ENCODE results near the gene TMEM214. TPM values are rescaled to one million over a fixed set of nuclear protein-coding genes. Genes with fewer than 3 reads are reported as not detected.

TMEM214 gene
- total RNA-seq, 2 donors from 2014 or later, result 42.4 to 47.3 TPM

- Mint-ChIP-seq H3K4me3 (peak overlapping the region; percentile 86), H3K27me3 (peaks cover 5% of the 10 kb centered on the region), H3K27ac (peak overlapping the region; percentile 98), H3K36me3 (ENCODE audit: low read depth) (peaks cover 3% of the 10 kb centered on the region), H3K4me1 (peaks cover 32% of the 10 kb centered on the region)
- no peak for ATAC-seq
- H3K9me3 ChIP-seq (ENCODE audit: control insufficient read depth, low read length, poor library complexity, severe bottlenecking), result no peaks in the 10 kb centered on the region
- DNase-seq, result peak in 1 of 3 donors; percentile 27
Measured at GRCh38 chr2:27051902-27052645, 19.3 kb downstream of the TMEM214 start.

GRCh38 chr2:27053321-27053720 lies 20.6 kb downstream of the TMEM214 start:
- DNase-seq (no peak), ATAC-seq (no peak)
- peaks cover 5% of the 10 kb centered on the region for H3K27me3 Mint-ChIP-seq
- H3K4me1 Mint-ChIP-seq, result peaks cover 30% of the 10 kb centered on the region
- peak overlapping the region; percentile 79 for H3K27ac Mint-ChIP-seq
- no peak overlapping the region for H3K4me3 Mint-ChIP-seq
- H3K36me3 Mint-ChIP-seq (ENCODE audit: low read depth), result peaks cover 3% of the 10 kb centered on the region
- no peaks in the 10 kb centered on the region for H3K9me3 ChIP-seq (ENCODE audit: control insufficient read depth, low read length, poor library complexity, severe bottlenecking)

- no peak for ATAC-seq
- H3K9me3 ChIP-seq (ENCODE audit: control insufficient read depth, low read length, poor library complexity, severe bottlenecking), result no peaks in the 10 kb centered on the region
- peaks cover 3% of the 10 kb centered on the region for H3K36me3 Mint-ChIP-seq (ENCODE audit: low read depth)
- peaks cover 30% of the 10 kb centered on the region for H3K4me1 Mint-ChIP-seq
- peak overlapping the region; percentile 41 for H3K4me3 Mint-ChIP-seq
- DNase-seq, result no peak
- H3K27me3 Mint-ChIP-seq, result peaks cover 5% of the 10 kb centered on the region
- peak overlapping the region; percentile 79 for H3K27ac Mint-ChIP-seq
Measured at GRCh38 chr2:27053776-27054175, 21.0 kb downstream of the TMEM214 start.

GRCh38 chr2:27054721-27055120 lies 22.0 kb downstream of the TMEM214 start:
- DNase-seq, result no peak
- peaks cover 26% of the 10 kb centered on the region for H3K4me1 Mint-ChIP-seq
- no peak overlapping the region for H3K4me3 Mint-ChIP-seq
- peaks cover 5% of the 10 kb centered on the region for H3K27me3 Mint-ChIP-seq
- H3K9me3 ChIP-seq (ENCODE audit: control insufficient read depth, low read length, poor library complexity, severe bottlenecking), result no peaks in the 10 kb centered on the region
- no peak overlapping the region for H3K27ac Mint-ChIP-seq
- ATAC-seq, result no peak
- H3K36me3 Mint-ChIP-seq (ENCODE audit: low read depth), result peaks cover 3% of the 10 kb centered on the region

GRCh38 chr2:27057184-27057583 lies 24.4 kb downstream of the TMEM214 start:
- Mint-ChIP-seq H3K27me3 (no peaks in the 10 kb centered on the region), H3K4me1 (peaks cover 12% of the 10 kb centered on the region), H3K27ac (no peak overlapping the region), H3K36me3 (ENCODE audit: low read depth) (peaks cover 2% of the 10 kb centered on the region), H3K4me3 (no peak overlapping the region)
- H3K9me3 ChIP-seq (ENCODE audit: control insufficient read depth, low read length, poor library complexity, severe bottlenecking), result no peaks in the 10 kb centered on the region
- no peak for ATAC-seq
- DNase-seq, result no peak

- Mint-ChIP-seq H3K36me3 (ENCODE audit: low read depth) (peaks cover 2% of the 10 kb centered on the region), H3K4me3 (no peak overlapping the region), H3K4me1 (peaks cover 14% of the 10 kb centered on the region), H3K27me3 (no peaks in the 10 kb centered on the region), H3K27ac (no peak overlapping the region)
- DNase-seq (no peak), ATAC-seq (no peak)
- H3K9me3 ChIP-seq (ENCODE audit: control insufficient read depth, low read length, poor library complexity, severe bottlenecking), result no peaks in the 10 kb centered on the region
Measured at GRCh38 chr2:27058210-27058609, 25.4 kb downstream of the TMEM214 start.

GRCh38 chr2:27059141-27059820 lies 26.5 kb downstream of the TMEM214 start:
- no peak for ATAC-seq
- no peaks in the 10 kb centered on the region for H3K9me3 ChIP-seq (ENCODE audit: control insufficient read depth, low read length, poor library complexity, severe bottlenecking)
- no peak for DNase-seq
- Mint-ChIP-seq H3K4me1 (peaks cover 9% of the 10 kb centered on the region), H3K36me3 (ENCODE audit: low read depth) (no peaks in the 10 kb centered on the region), H3K27ac (no peak overlapping the region), H3K4me3 (no peak overlapping the region), H3K27me3 (no peaks in the 10 kb centered on the region)

GRCh38 chr2:27060323-27060722 lies 27.6 kb downstream of the TMEM214 start:
- H3K9me3 ChIP-seq (ENCODE audit: control insufficient read depth, low read length, poor library complexity, severe bottlenecking), result no peaks in the 10 kb centered on the region
- H3K36me3 Mint-ChIP-seq (ENCODE audit: low read depth), result no peaks in the 10 kb centered on the region
- ATAC-seq, result no peak
- DNase-seq, result no peak
- H3K27ac Mint-ChIP-seq, result no peak overlapping the region
- H3K4me1 Mint-ChIP-seq, result peaks cover 5% of the 10 kb centered on the region
- H3K4me3 Mint-ChIP-seq, result no peak overlapping the region
- no peaks in the 10 kb centered on the region for H3K27me3 Mint-ChIP-seq

- ATAC-seq, result no peak
- H3K27me3 Mint-ChIP-seq, result no peaks in the 10 kb centered on the region
- peaks cover 5% of the 10 kb centered on the region for H3K36me3 Mint-ChIP-seq (ENCODE audit: low read depth)
- H3K9me3 ChIP-seq (ENCODE audit: control insufficient read depth, low read length, poor library complexity, severe bottlenecking), result no peaks in the 10 kb centered on the region
- H3K27ac Mint-ChIP-seq, result no peak overlapping the region
- no peak overlapping the region for H3K4me3 Mint-ChIP-seq
- no peak for DNase-seq
- H3K4me1 Mint-ChIP-seq, result peaks cover 27% of the 10 kb centered on the region
Measured at GRCh38 chr2:27065128-27065527, 32.4 kb downstream of the TMEM214 start.

- Mint-ChIP-seq H3K27ac (no peak overlapping the region), H3K36me3 (ENCODE audit: low read depth) (peaks cover 5% of the 10 kb centered on the region), H3K27me3 (no peaks in the 10 kb centered on the region)
Measured at GRCh38 chr2:27067385-27067784, 34.6 kb downstream of the TMEM214 start.

GRCh38 chr2:27069436-27069835 lies 36.7 kb downstream of the TMEM214 start:
- H3K9me3 ChIP-seq (ENCODE audit: control insufficient read depth, low read length, poor library complexity, severe bottlenecking), result no peaks in the 10 kb centered on the region
- DNase-seq (no peak), ATAC-seq (no peak)
- Mint-ChIP-seq H3K36me3 (ENCODE audit: low read depth) (peaks cover 5% of the 10 kb centered on the region), H3K4me3 (peak overlapping the region; percentile 58), H3K4me1 (peaks cover 34% of the 10 kb centered on the region), H3K27ac (peak overlapping the region; percentile 96), H3K27me3 (no peaks in the 10 kb centered on the region)

More at GRCh38 chr2:27067385-27067784, 34.6 kb downstream of the TMEM214 start:
- no peaks in the 10 kb centered on the region for H3K9me3 ChIP-seq (ENCODE audit: control insufficient read depth, low read length, poor library complexity, severe bottlenecking)
- DNase-seq (no peak), ATAC-seq (no peak)
- Mint-ChIP-seq H3K4me1 (peaks cover 34% of the 10 kb centered on the region), H3K4me3 (no peak overlapping the region)

- ATAC-seq (no peak), DNase-seq (no peak)
- H3K9me3 ChIP-seq (ENCODE audit: control insufficient read depth, low read length, poor library complexity, severe bottlenecking), result no peaks in the 10 kb centered on the region
- Mint-ChIP-seq H3K27me3 (no peaks in the 10 kb centered on the region), H3K36me3 (ENCODE audit: low read depth) (peaks cover 5% of the 10 kb centered on the region), H3K4me1 (peaks cover 41% of the 10 kb centered on the region), H3K4me3 (peak overlapping the region; percentile 63), H3K27ac (peak overlapping the region; percentile 96)
Measured at GRCh38 chr2:27069961-27070618, 37.3 kb downstream of the TMEM214 start.

GRCh38 chr2:27070653-27071276 lies 38.0 kb downstream of the TMEM214 start:
- peak overlapping the region; percentile 96 for H3K27ac Mint-ChIP-seq
- H3K27me3 Mint-ChIP-seq, result no peaks in the 10 kb centered on the region
- H3K4me3 Mint-ChIP-seq, result peak overlapping the region; percentile 96
- H3K4me1 Mint-ChIP-seq, result peaks cover 43% of the 10 kb centered on the region
- ATAC-seq (peak; percentile 12), DNase-seq (no peak)
- peaks cover 5% of the 10 kb centered on the region for H3K36me3 Mint-ChIP-seq (ENCODE audit: low read depth)
- no peaks in the 10 kb centered on the region for H3K9me3 ChIP-seq (ENCODE audit: control insufficient read depth, low read length, poor library complexity, severe bottlenecking)
